GM12878 (cell line): ENCODE results near the gene VEPH1. TPM values are rescaled to one million over a fixed set of nuclear protein-coding genes. Genes with fewer than 3 reads are reported as not detected.

Source experiments
- ATAC-seq: fragments of 200-7000 bp; cut with Tn5 transposase; 3 replicates; pipeline ENCODE4 v1.9.1; 2020; ENCODE audit warnings: mild to moderate bottlenecking, moderate library complexity
- BruUV-seq: library from RNA; stranded (reverse); fragments of 400-500 nt; replicated peaks from 2 replicates; lab custom pipeline; 2021; lab: Mats Ljungman, UMichigan
- CTCF ChIA-PET: fragments of 300-600 bp; sonication (Branson Sonifier 250); formaldehyde crosslinking; extraction: SDS; loops from one replicate; lab custom pipeline; 2021; ENCODE audit warnings: inconsistent platforms; lab: Yijun Ruan, JAX
- POLR2A ChIA-PET: fragments of 350-600 bp; formaldehyde crosslinking; extraction: SDS; loops from one replicate; lab custom pipeline; 2021; ENCODE audit warnings: inconsistent platforms; lab: Charles Lee
- RAD21 ChIA-PET: fragments of 300-600 bp; sonication (Branson Sonifier 250); formaldehyde crosslinking; loops from one replicate; lab custom pipeline; 2023; ENCODE audit warnings: antibody characterized with exemption; ENCODE audit not compliant: unreplicated experiment; lab: Charles Lee
- SMC1A ChIA-PET: fragments of 300-600 bp; sonication (Branson Sonifier 250); formaldehyde crosslinking; loops from one replicate; lab custom pipeline; 2023; ENCODE audit not compliant: unreplicated experiment, uncharacterized antibody; lab: Charles Lee
- DNase-seq: peaks from one replicate; pipeline ENCODE4 v3.0.0-alpha.2; 2011; ENCODE audit warnings: low read depth, low spot score
- FAIRE-seq: peaks from 3 replicates; lab custom pipeline; 2011; peaks lifted over from hg19 to GRCh38; lab: Jason Lieb, UNC
- H2AFZ ChIP-seq: 2 replicates; pipeline ENCODE4 v1.6.0; 2011; ENCODE audit warnings: low read depth, low read length, control low read depth; ENCODE audit not compliant: control insufficient read depth
- H3K27ac ChIP-seq: 2 replicates; pipeline ENCODE4 v1.5.1; 2011; ENCODE audit warnings: control low read depth; ENCODE audit not compliant: control insufficient read depth, insufficient read depth
- H3K27me3 ChIP-seq, 2 experiments: replicated peaks in 1 of 2; 2 replicates each; pipeline versions ENCODE4 v1.6.0 to v1.6.1; 2011; ENCODE audit warnings: low read length in 1 of 2; ENCODE audit not compliant: control insufficient read depth in 2 of 2, insufficient read depth in 2 of 2
- H3K36me3 ChIP-seq, 2 experiments: 2 replicates each; pipeline ENCODE4 v1.5.1; 2011; ENCODE audit warnings: low read length in 1 of 2; ENCODE audit not compliant: control insufficient read depth in 2 of 2, insufficient read depth in 2 of 2
- H3K4me1 ChIP-seq: 2 replicates; pipeline ENCODE4 v1.6.1; 2011; ENCODE audit warnings: mild to moderate bottlenecking, low read length, moderate library complexity, mixed read lengths; ENCODE audit not compliant: control insufficient read depth, insufficient read depth
- H3K4me2 ChIP-seq: 2 replicates; pipeline ENCODE4 v1.6.0; 2011; ENCODE audit warnings: control low read depth; ENCODE audit not compliant: control insufficient read depth, insufficient read depth
- H3K4me3 ChIP-seq: fragments of 200-600 bp; sonication (generic); 2 replicates; pipeline ENCODE4 v1.5.1; 2016
- H3K79me2 ChIP-seq: 2 replicates; pipeline ENCODE4 v1.6.0; 2011; ENCODE audit warnings: low read length; ENCODE audit not compliant: control insufficient read depth, insufficient read depth
- H3K9ac ChIP-seq: 2 replicates; pipeline ENCODE4 v1.8.0; 2011; ENCODE audit warnings: low read length, control low read depth, mixed read lengths; ENCODE audit not compliant: control insufficient read depth, insufficient read depth
- H3K9me3 ChIP-seq: replicated peaks from 3 replicates; pipeline ENCODE4 v1.5.1; 2011; ENCODE audit warnings: mild to moderate bottlenecking, low read length; ENCODE audit not compliant: control insufficient read depth, insufficient read depth
- H4K20me1 ChIP-seq: 2 replicates; pipeline ENCODE4 v1.6.0; 2011; ENCODE audit not compliant: control insufficient read depth, insufficient read depth
- GATAD2B ChIP-seq: fragments of 450-650 bp; conservative IDR thresholded peaks from 2 replicates; pipeline ENCODE4 v1.6.1; 2017; ENCODE audit warnings: low read depth, mild to moderate bottlenecking, moderate library complexity
- IRF3 ChIP-seq: fragments of 450-650 bp; IDR thresholded peaks from 2 replicates; pipeline ENCODE4 v1.6.1; 2014; ENCODE audit warnings: mild to moderate bottlenecking
- IRF5 ChIP-seq: fragments of 450-650 bp; IDR thresholded peaks from 2 replicates; pipeline ENCODE4 v1.6.1; 2017; ENCODE audit warnings: borderline replicate concordance
- JUNB ChIP-seq: IDR thresholded peaks from 2 replicates; pipeline ENCODE4 v1.6.1; 2016; ENCODE audit warnings: antibody characterized with exemption, mild to moderate bottlenecking
- JUND ChIP-seq: IDR thresholded peaks from 2 replicates; pipeline ENCODE4 v1.6.1; 2012; ENCODE audit warnings: low read depth, mild to moderate bottlenecking, low read length, improper control_type of control experiment, moderate library complexity
- NFYB ChIP-seq: IDR thresholded peaks from 2 replicates; pipeline ENCODE4 v1.6.1; 2011; ENCODE audit warnings: low read depth, mild to moderate bottlenecking, low read length, improper control_type of control experiment, moderate library complexity; ENCODE audit not compliant: insufficient read depth
- SIX5 ChIP-seq: IDR thresholded peaks from 2 replicates; pipeline ENCODE4 v1.6.1; 2011; ENCODE audit warnings: mild to moderate bottlenecking, low read depth, low read length, moderate library complexity; ENCODE audit not compliant: severe bottlenecking
- ZBTB11 ChIP-seq: fragments of 450-650 bp; formaldehyde crosslinking; IDR thresholded peaks from 2 replicates; pipeline ENCODE4 v1.5.0; 2022; ENCODE audit warnings: mild to moderate bottlenecking, missing genetic modification characterization
- WGBS: methylation state at CpG from one replicate; pipeline ENCODE4 v1.1.6; 2016; ENCODE audit warnings: low lambda C conversion rate; ENCODE audit not compliant: insufficient replicate concordance, insufficient coverage; ENCODE audit errors: missing lambda C conversion rate; 5-methylcytosine and 5-hydroxymethylcytosine counted together
- in situ Hi-C: fragments of 300-500 bp; cut with MboI; formaldehyde crosslinking; loops from 9 replicates; pipeline ENCODE4 v1.14.3; 2018; ENCODE audit warnings: mixed read lengths
- intact Hi-C: fragments of 100-400 bp; cut with micrococcal nuclease; formaldehyde crosslinking; loops from one replicate; pipeline ENCODE4 v1.14.2; 2022; ENCODE audit not compliant: unreplicated experiment
- polyA plus RNA-seq, 11 experiments: library from polyadenylated mRNA; depleted of rRNA in 4 of 11; unstranded in 6 of 11; stranded (reverse) in 5 of 11; fragments of >200 nt; fragmentation: Nextera tagmentation in 4 of 11; fragmentation: Illumina TruSeq in 1 of 11; extraction: Ambion mirVana in 4 of 11; extraction: Trizol in 1 of 11; gene quantifications; 1 replicate in 1 of 11; 2 replicates in 10 of 11; pipeline versions ENCODE4 v1.2.1 to v1.2.3, GENCODE V29; 2011 to 2016; ENCODE audit warnings: inconsistent platforms in 2 of 11, missing spikeins in 2 of 11, low read depth in 1 of 11
- total RNA-seq, 4 experiments: library from RNA; depleted of rRNA in 3 of 4; stranded (reverse); fragments of >200 nt in 3 of 4; fragmentation: Illumina TruSeq in 1 of 4; extraction: Trizol in 1 of 4; gene quantifications; 2 replicates each; pipeline versions ENCODE4 v1.2.1 to v1.2.3, GENCODE V29; 2013 to 2021

The VEPH1 gene
- total and polyA plus RNA-seq, 10 of the 15 experiments (the other 5 are each of a cell fraction or from before 2014, with no cell fraction given): 0.04 to 0.26 (median 0.17) TPM; not detected in 7

GRCh38 chr3:157379525-157380140, 123.6 kb downstream of the VEPH1 start:
- intact Hi-C loops: no loop called here

More at GRCh38 chr3:157379525-157380140, 123.6 kb downstream of the VEPH1 start:
- ChIA-PET CTCF (interaction anchor here (0.7 kb wide), 1 partner anchor 142 kb away, joined by 3 read pairs; no protein-coding TSS in a partner anchor), SMC1A (no interaction called here), POLR2A (no interaction called here), RAD21 (no interaction called here)
- BruUV-seq: no TSS peak
- Histone ChIP-seq H3K36me3 (no peaks in the 10 kb centered on the region), H3K9ac (no peak overlapping the region), H2AFZ (no peak overlapping the region), H3K79me2 (no peaks in the 10 kb centered on the region), H3K27me3 (no peaks in the 10 kb centered on the region), H3K4me3 (no peak overlapping the region), H4K20me1 (no peaks in the 10 kb centered on the region), H3K27ac (no peak overlapping the region), H3K4me1 (no peaks in the 10 kb centered on the region), H3K4me2 (no peak overlapping the region), H3K9me3 (no peaks in the 10 kb centered on the region)
- DNase-seq (no peak), ATAC-seq (no peak), FAIRE-seq (no peak)
- 0% methylated on average over 1 of the region's 1 CpG for WGBS
- TF ChIP-seq IRF5 (no peak), JUND (no peak), IRF3 (no peak), JUNB (no peak), ZBTB11 (CRISPR knock-in tag) (no peak), NFYB (no peak), SIX5 (no peak), GATAD2B (no peak)
- in situ Hi-C loops: no loop called here
